Stimulated activated CD4-positive, alpha-beta T cell treated with anti-CD3 and anti-CD28 coated beads, Interleukin-2, amount 100 ng/mL, for 48 hours (primary cell): ENCODE measurements around the gene TNFAIP8L3.
"Not testable (repeated sequence)": the region's sequence is repeated elsewhere in the genome, so short reads cannot be mapped to it uniquely, and the experiment has no call there.

Source experiments
- DNase-seq, 2 donors: peaks; one replicate each; pipeline ENCODE4 v3.0.0-alpha.2; 2020

TNFAIP8L3 gene

DNA sequence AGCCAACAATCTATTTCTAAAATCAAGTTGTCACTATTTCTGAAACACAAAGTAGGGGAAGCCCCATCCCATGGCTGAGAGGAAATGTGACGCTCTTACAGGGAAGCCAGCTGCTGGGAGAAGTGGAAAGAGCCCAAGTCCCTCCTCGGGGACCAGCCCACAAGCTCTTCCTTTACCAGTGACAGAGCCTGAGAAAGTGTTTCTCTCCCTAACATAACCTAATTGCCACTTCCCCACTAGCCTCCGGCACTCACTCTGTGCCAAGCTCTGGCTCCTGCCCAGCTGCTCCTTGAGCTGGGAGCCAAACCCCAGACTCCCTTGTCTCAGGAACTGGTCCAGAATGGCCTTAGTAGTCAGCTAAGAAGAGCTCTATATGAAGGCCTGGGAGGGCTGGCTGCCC is 42.9 kb downstream of the TNFAIP8L3 start:
- DNase-seq, result no peak

DNA sequence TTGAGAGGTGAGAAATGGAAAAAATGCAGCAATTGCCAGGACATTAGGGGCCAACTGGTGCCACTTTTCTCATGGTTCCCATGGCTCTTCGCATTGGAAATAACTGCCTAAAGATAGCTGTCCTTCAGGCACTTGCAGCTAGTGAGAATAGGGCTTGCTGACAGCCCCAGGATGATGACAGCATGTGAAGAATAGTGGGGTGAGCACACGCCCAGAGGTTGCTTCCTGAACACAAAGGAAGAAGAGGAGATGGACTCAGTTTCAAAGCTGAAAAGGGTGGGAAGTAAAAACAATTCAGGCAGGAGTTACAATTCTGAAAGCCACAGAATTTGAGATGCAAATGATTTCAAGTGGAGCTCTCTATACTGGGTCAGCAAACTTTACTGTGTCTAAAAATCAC is 45.6 kb downstream of the TNFAIP8L3 start:
- DNase-seq, result no peak

GRCh38 chr15:51048308-51048707 is 46.4 kb downstream of the TNFAIP8L3 start:
- DNase-seq, result no peak

- DNase-seq, result no peak
These were observed 47.8 kb downstream of the TNFAIP8L3 start for GRCh38 chr15:51046799-51047449.

DNA sequence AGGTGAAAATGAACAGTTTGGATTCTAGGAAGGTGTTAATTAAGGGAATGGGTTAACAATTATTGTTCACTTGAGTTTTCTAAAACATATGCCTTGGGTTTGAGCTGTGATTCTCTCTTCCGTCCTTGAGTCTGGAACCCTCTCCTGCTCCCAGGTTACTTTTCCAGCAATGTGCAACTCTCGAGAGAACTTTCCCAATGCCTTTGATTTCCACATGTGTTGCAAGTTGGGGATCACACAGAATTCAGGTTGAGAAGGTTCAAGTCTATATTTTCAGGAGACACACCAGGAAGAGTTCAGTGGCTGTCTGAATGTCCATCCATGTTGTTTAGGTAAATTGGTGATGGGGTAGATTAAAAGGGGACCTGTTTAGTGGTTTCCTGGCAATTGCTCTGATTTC is 48.7 kb downstream of the TNFAIP8L3 start:
- DNase-seq, result no peak

GRCh38 chr15:51044037-51044727 is 50.5 kb downstream of the TNFAIP8L3 start:
- no peak for DNase-seq

DNA sequence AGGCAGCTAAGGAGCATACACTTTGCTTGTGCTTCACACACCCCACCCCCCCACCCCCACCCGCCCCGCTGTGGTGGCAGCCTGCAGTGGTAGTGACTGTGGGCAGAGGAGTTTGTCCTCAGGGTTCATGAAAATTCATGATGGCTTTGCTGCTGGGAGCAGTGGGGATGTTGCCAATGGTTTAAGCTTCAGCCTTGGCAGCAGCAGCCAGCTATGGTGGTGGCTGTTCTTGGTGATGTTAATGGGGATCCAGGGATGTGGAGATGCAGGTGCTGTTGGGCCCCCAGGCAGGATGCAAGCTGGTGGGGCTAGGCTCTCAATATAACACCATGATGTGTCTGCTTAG is 55.8 kb downstream of the TNFAIP8L3 start:
- DNase-seq, result no peak

DNA sequence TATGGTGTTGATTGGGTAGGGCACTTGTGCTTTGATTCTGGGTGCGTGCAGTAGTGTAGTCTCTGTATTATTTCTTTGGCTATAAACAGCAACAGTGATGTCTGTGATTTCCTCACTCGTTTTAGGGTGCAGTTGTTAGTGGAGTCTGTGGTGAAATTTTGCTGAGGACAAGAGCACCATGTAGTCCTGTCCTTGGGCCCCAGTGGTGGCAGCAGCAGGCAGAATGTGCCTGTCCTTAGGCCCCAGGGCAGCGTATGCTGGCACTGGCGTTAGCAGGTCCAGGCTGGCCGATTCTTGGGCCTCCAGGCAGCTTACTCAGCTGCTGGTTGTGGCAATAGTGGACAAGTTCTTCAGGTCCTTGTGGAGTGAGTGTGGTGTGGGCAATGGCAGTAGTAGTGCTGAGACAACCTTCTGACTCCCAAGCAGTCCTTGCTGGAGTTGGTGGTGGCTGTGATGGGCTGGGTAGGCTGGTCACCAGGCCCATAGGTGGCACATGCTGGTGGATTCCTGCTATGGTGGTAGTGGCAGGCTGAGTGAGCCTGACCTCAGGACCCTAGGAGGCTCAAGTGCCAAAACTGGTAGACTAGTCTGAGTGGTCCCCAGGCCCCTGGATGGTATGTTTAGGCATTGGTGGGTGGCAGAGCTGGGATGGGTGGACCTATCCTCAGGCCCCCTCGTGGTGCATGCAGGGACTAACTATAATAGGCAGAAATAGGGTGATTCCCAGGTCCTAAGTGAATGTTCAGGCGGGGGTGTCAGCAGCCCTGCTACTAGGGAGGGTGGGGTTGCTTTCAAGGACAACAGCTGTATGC is 56.3 kb downstream of the TNFAIP8L3 start:
- no peak for DNase-seq

DNA sequence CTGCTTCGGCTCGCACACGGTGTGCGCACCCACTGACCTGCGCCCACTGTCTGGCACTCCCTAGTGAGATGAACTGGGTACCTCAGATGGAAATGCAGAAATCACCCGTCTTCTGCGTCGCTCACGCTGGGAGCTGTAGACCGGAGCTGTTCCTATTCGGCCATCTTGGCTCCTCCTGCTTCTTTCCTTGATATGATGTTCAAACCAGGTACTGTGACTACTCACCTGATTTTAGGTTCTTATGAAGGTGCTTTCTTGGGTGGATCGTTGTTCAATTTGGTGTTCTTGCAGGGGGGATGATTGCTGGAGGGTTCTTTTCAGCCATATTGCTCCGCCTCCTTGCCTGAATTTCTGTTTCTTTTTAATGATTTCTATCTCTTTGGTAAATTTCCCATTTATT is 57.2 kb downstream of the TNFAIP8L3 start:
- not testable (repeated sequence) for DNase-seq

GRCh38 chr15:51030649-51031316 is 63.9 kb downstream of the TNFAIP8L3 start:
- no peak for DNase-seq

DNA sequence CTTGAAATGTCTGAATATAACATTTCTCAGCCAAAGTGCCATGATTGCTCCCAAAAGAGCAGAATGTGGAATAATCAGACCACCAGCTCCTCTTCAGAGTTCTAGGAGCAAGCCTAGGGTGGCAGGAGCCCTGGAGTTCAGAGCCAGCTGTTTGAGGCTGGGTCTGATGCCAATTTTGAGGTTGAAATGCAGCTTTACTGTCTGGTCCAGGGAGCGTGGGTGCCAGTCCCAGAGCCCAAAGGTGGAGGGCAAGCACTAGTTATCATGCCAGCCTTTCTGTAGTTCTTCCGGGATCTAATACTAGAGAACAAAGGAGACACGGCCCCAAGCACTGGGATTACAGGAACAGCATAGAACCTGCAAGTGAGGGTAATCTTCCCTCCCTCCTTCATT is 69.3 kb downstream of the TNFAIP8L3 start:
- DNase-seq, result no peak

GRCh38 chr15:51024735-51025453 is 69.8 kb downstream of the TNFAIP8L3 start:
- DNase-seq, result no peak

DNA sequence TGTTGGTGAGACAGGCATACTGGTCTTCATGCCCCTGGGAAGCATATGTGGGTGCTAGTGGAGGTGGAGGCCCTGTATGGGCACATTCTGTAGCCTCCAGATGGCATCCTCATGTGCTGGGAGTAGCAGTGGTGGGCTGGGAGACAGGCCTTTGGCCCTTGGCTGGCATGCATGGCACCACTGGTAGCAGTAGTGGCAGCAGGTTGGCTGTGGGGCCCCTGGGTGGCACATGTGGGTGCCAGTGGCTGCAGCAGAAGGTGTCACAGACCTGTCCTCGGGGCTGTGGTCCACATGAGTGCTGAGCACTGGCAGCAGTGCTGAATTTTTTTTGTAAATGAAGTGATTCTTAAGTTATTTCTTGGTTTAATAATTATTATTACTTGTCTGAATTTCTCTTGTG is 71.2 kb downstream of the TNFAIP8L3 start:
- no peak for DNase-seq

DNA sequence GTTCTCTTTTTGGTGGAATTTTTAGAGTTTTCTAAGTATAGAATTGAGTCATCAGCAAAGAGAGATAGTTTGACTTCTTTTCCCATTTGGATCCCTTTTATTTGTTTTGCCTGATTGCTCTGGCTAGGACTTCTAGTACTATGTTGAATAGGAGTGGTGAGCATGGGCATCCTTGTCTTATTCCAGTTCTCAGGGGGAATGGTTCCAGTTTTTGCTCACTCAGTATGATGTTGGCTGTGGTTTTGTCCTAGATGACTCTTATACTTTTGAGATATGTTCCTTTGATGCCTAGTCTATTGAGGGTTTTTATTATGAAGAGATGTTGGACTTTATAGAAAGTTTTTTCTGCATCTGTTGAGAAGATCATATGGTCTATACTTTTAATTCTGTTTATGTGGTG is 72.5 kb downstream of the TNFAIP8L3 start:
- no peak for DNase-seq

DNA sequence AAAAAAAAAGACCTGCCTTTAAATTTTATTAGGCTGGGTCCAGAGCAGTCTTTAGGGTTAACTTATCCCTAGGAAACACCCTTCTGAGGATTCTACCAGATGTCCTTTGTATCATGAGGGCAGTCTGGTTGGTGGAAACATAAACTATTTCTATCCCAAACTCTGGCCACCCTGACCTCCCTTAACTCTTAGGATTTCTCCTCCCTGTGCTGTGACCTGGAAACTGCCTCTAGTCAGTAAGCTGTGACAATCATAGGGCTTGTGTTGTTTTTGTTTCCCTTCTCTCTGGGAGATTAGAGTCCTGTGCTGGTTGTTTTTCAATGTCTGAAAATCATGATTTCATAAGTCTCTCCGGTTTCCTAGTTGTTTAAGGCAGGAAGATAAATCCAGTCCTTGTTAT is 78.1 kb downstream of the TNFAIP8L3 start:
- DNase-seq, result no peak

- no peak for DNase-seq
These were observed 83.5 kb downstream of the TNFAIP8L3 start for GRCh38 chr15:51011212-51011611.

GRCh38 chr15:51007131-51007666 is 87.5 kb downstream of the TNFAIP8L3 start:
- DNase-seq, result no peak
